ENCODE measurements around the gene EYA3.

The EYA3 gene

GRCh38 chr1:27967106-27967883, 121.1 kb downstream of the EYA3 start:
- peak; percentile 55 for DNase-seq

DNA sequence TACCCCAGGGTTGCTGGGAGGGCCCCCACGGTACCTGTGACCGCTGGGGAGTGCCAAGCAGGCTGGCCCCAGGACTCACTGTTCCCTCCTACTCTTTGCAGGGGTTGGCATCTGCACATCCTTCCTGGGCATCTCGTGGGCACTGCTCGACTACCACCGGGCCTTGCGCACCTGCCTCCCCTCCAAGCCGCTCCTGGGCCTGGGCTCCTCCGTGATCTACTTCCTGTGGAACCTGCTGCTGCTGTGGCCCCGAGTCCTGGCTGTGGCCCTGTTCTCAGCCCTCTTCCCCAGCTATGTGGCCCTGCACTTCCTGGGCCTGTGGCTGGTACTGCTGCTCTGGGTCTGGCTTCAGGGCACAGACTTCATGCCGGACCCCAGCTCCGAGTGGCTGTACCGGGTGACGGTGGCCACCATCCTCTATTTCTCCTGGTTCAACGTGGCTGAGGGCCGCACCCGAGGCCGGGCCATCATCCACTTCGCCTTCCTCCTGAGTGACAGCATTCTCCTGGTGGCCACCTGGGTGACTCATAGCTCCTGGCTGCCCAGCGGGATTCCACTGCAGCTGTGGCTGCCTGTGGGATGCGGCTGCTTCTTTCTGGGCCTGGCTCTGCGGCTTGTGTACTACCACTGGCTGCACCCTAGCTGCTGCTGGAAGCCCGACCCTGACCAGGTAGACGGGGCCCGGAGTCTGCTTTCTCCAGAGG, 121.9 kb downstream of the EYA3 start:
- DNase-seq = no peak

DNA sequence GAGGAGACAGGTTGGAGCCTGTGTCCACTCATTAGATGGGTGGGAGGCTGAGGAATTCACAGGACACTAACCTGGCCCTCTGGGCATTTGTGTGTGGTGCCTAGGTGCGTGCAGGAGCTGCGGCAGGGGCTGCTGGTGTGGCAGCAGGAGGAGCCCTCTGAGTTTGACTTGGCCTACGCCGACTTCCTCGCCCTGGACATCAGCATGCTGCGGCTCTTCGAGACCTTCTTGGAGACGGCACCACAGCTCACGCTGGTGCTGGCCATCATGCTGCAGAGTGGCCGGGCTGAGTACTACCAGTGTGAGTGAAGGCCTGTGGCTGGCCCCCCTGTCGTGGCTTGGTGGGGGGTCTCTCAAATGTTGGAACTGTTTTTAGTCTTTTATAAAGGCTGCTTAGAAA, 125.0 kb downstream of the EYA3 start:
- DNase-seq = no peak

GRCh38 chr1:27961646-27962221, 126.7 kb downstream of the EYA3 start:
- DNase-seq = no peak

DNA sequence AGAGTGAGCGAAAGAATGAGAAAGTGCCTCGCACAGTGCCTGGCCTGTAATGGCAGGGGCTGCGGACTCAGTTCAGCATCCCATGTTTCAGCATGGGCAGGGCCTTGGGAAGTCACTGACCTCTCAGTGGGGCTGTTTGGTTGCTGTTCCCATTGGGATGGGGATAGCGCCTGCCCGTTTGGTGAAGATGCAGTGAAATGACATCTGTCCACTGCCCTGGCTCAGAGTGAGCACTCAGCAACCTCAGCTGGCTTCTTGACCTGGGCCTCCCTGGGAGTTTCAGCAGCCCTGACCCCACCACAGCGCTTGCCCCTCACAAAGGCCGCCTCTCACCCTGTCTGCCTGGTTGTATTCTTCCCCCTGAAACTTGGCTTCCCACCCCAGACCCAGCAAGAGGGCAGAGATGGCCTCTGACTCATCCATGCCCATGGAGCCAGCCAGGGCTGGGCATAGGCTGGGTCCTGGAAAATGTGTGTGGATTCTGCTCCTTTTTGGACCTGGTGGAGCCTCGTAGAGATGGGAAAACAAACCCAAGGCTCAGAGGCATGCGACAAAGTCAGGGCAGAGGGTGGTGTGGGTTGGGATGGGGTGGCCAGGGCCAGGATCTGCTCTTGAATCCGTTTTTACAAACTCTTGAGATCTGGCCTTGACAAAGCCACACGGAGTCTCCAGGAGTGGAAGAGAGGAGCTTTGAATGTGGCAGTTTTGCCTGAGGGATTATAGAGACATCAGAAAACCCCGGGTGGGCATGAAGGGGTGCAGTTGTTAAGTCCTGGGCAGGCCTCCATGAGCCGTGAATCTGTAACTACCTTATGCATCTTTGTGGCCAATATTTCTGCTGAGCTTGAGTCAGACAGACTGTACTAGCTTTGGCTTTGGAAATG, 127.4 kb downstream of the EYA3 start:
- no peak for DNase-seq

GRCh38 chr1:27959792-27960603, 128.4 kb downstream of the EYA3 start, which contains the start of gene XKR8:
Gene XKR8, plus strand, starts transcription at chr1:27959973. Its CDS starts 97 bp downstream, at chr1:27960070.
- no peak for DNase-seq

DNA sequence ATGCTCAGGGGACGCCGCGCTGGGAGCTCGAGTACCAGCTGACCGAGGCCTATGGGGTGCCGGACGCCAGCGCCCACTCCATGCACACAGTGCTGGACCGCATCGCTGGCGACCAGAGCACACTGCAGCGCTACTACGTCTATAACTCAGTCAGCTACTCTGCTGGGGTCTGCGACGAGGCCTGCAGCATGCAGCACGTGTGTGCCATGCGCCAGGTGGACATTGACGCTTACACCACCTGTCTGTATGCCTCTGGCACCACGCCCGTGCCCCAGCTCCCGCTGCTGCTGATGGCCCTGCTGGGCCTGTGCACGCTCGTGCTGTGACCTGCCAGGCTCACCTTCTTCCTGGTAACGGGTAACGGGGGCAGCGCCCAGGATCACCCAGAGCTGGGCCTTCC, 129.9 kb downstream of the EYA3 start:
- no peak for DNase-seq

DNA sequence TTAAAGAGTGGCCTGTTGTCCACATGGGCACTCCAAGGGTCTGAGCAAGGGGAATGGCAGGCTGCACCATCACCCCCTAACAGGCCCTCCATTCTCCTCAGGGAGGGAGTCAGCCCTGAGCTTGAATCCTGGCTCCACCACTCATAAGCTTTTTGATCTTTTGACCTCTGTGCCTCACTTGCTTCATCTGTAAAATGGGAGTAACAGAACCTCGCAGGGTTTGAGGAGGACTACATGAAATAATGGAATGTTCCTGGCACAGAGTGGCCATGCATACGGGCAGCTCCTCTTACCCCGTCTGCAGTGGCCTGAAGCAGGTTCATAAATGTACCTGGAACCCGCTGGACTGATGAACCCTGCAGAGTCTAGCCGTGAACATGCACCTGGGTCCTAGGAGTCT, 130.8 kb downstream of the EYA3 start:
- DNase-seq = no peak

DNA sequence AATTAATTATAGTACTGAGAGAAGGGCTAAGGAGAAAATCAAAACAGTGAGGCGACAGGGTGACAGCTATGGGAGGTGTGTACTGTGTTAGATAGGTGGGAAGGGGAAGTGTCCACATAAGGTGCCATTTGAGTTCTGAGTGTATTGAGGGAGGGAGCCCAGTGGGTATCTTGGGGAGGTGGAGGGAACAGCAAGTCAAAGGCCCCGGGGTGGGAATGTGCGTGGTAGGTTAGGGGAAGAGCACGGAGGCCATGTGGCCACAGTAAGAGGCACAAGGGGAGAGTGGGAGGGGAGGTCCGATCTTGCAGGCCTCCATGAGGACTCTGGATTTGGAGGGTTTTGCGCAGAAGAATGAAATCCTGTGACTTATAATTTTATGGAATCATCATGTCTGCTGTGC, 131.6 kb downstream of the EYA3 start:
- no peak for DNase-seq

GRCh38 chr1:27955076-27955475, 133.3 kb downstream of the EYA3 start:
- no peak for DNase-seq

GRCh38 chr1:27954186-27954585, 134.2 kb downstream of the EYA3 start:
- no peak for DNase-seq

GRCh38 chr1:27952147-27952546, 136.3 kb downstream of the EYA3 start:
- no peak for DNase-seq

GRCh38 chr1:27951396-27951795, 137.0 kb downstream of the EYA3 start:
- DNase-seq = no peak

GRCh38 chr1:27949027-27949426, 139.4 kb downstream of the EYA3 start:
- no peak for DNase-seq

DNA sequence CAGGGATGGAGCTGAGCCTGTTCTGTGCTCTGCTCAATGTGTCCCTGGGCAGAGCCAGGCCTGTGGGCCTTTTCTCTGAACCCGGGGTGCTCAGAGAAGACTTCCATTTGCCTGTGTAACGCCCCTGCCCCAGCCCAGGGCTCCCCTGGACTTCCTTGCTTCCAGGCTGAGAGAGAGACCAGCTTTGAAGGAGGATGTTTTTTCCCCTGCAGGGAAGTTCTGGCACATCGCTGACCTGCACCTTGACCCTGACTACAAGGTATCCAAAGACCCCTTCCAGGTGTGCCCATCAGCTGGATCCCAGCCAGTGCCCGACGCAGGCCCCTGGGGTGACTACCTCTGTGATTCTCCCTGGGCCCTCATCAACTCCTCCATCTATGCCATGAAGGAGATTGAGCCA, 143.4 kb downstream of the EYA3 start:
- DNase-seq = no peak

DNA sequence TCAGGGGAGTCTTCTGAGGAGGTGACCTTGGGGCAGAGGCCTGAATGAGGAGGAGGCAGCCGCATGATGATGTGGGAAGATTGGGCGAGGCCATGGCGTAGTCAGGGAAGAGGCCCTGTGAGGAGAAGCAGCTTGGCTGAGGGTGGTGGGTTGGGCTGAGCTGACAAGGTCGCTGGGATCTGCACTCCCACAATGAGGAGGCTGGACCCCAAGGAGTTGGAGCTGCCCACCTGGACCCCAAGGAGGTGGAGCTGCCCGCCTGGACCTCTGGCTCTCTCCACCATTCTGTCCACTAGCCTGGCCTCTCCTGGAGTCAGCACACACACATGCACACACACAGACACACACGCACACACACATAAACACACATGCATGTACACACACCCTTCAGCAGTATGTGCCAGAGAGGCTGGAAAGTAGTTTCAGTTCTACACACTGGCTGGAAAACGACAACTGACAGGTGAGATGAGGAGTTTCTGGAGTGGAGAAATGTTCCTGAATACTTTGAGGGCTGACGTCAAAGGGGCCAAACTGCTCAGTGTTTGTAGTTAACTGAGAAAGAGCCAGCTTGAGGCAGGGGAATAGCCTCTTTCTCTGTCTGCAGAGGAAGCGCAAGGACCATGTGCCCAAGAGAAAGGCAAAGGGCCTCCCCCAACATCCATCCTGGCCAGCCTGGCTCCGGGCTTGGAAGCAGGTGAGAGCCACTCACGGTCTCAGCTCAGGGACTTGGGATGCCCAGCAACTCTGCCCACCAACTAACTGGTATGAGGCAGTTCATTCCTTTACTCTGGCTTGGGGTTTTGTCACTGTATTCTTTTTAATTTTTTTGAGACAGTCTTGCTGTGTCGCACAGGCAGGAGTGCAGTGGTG, 146.5 kb downstream of the EYA3 start:
- no peak for DNase-seq

DNA sequence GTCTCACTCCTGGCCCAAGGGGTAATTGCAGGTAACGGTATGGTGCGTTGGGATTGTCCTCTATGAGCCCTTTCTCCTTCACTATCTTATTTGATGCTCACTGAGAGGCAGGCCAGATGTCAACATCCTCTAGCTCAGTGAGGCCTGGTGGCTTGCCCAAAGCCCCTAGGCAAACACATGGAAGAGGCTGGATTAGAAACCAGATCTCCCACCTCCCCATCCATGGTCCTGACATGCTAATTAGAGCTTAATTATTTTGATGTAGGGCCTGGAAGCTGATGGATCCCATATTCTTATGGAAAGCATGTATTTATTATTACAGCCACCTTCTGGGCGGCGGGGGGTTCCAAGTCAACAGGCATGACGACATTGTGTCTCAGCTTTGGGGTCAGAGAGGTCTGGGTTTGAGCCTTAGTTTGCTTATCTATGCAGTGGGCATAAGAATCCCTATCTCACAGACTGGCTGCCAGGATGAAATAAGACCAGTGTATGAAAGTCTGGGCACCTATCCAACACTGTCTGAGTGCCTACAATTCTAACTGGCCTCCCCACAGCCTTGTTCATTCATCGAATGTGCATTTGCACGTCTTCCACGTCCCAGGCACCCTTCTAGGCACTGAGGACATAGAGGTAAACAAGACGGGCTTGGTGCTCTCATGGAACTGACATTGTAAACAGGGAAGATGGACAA, 147.4 kb downstream of the EYA3 start:
- DNase-seq = no peak

- DNase-seq = no peak
These were observed 148.1 kb downstream of the EYA3 start for GRCh38 chr1:27940297-27940696.

- no peak for DNase-seq
These were observed 149.9 kb downstream of the EYA3 start for GRCh38 chr1:27938488-27938887.

GRCh38 chr1:27937524-27937836, 150.9 kb downstream of the EYA3 start:
- no peak for DNase-seq

DNA sequence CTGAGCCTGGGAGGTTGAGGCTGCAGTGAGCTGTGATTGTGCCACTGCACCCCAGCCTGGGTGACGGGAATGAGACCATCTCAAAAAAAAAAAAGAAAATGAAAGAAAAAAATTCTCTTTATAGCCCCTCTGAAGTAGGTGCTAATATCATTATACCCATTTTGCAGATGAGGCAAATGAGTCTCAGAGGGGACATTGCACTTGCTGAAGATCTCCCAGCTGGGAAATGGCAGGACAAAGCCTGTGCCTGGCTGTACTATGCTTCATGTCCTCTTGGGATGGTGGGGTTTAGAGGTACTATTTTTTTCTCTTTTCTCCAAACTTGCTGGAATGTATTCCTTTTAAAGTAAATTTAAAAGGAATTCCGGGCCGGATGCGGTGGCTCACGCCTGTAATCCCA, 152.0 kb downstream of the EYA3 start:
- no peak for DNase-seq
